Skeletal muscle cell (primary cell): ENCODE measurements around the gene WFDC1.

Experiments
- DNase-seq: peaks from one replicate; pipeline ENCODE4 v3.0.0-alpha.2; 2010; ENCODE audit warnings: low read depth
- H3K4me3 ChIP-seq: 2 replicates; pipeline ENCODE4 v1.5.1; 2011; ENCODE audit warnings: low read depth, mild to moderate bottlenecking, control low read depth, low read length, moderate library complexity

Gene WFDC1

GRCh38 chr16:84295203-84295860 is 654 bp downstream of the WFDC1 start:
- H3K4me3 ChIP-seq, result peak overlapping the region; percentile 23
- no peak for DNase-seq

- H3K4me3 ChIP-seq, result no peak overlapping the region
- DNase-seq, result no peak
These were observed 3.8 kb downstream of the WFDC1 start for GRCh38 chr16:84298376-84298899.

- no peak for DNase-seq
- no peak overlapping the region for H3K4me3 ChIP-seq
These were observed 5.2 kb downstream of the WFDC1 start for GRCh38 chr16:84299734-84300440.

GRCh38 chr16:84302111-84302954 is 7.7 kb downstream of the WFDC1 start:
- H3K4me3 ChIP-seq, result no peak overlapping the region

GRCh38 chr16:84303023-84303422 is 8.3 kb downstream of the WFDC1 start:
- no peak for DNase-seq

More at GRCh38 chr16:84302111-84302954, 7.7 kb downstream of the WFDC1 start:
- no peak for DNase-seq

GRCh38 chr16:84303516-84303915 is 8.8 kb downstream of the WFDC1 start:
- no peak overlapping the region for H3K4me3 ChIP-seq
- DNase-seq, result no peak

More at GRCh38 chr16:84303023-84303422, 8.3 kb downstream of the WFDC1 start:
- H3K4me3 ChIP-seq, result no peak overlapping the region

GRCh38 chr16:84306564-84306963 is 11.9 kb downstream of the WFDC1 start:
- no peak overlapping the region for H3K4me3 ChIP-seq
- no peak for DNase-seq

GRCh38 chr16:84307209-84307954 is 12.7 kb downstream of the WFDC1 start:
- no peak overlapping the region for H3K4me3 ChIP-seq
- DNase-seq, result no peak

- H3K4me3 ChIP-seq, result no peak overlapping the region
- DNase-seq, result no peak
These were observed 13.4 kb downstream of the WFDC1 start for GRCh38 chr16:84308120-84308519.

GRCh38 chr16:84310642-84311041 is 16.0 kb downstream of the WFDC1 start:
- no peak for DNase-seq
- H3K4me3 ChIP-seq, result no peak overlapping the region

- H3K4me3 ChIP-seq, result no peak overlapping the region
- DNase-seq, result no peak
These were observed 18.2 kb downstream of the WFDC1 start for GRCh38 chr16:84312783-84313382.

GRCh38 chr16:84313921-84314320 is 19.2 kb downstream of the WFDC1 start:
- no peak overlapping the region for H3K4me3 ChIP-seq
- no peak for DNase-seq

- H3K4me3 ChIP-seq, result no peak overlapping the region
- DNase-seq, result no peak
These were observed 19.7 kb downstream of the WFDC1 start for GRCh38 chr16:84314373-84314772.

GRCh38 chr16:84314814-84315213 is 20.1 kb downstream of the WFDC1 start:
- DNase-seq, result no peak
- no peak overlapping the region for H3K4me3 ChIP-seq

- H3K4me3 ChIP-seq, result no peak overlapping the region
- no peak for DNase-seq
These were observed 20.7 kb downstream of the WFDC1 start for GRCh38 chr16:84315422-84315821.

- no peak overlapping the region for H3K4me3 ChIP-seq
- DNase-seq, result no peak
These were observed 23.7 kb downstream of the WFDC1 start for GRCh38 chr16:84318091-84318975.

GRCh38 chr16:84319146-84319760 is 24.6 kb downstream of the WFDC1 start:
- DNase-seq, result no peak
- H3K4me3 ChIP-seq, result no peak overlapping the region

GRCh38 chr16:84320511-84320910 is 25.8 kb downstream of the WFDC1 start:
- no peak for DNase-seq
- no peak overlapping the region for H3K4me3 ChIP-seq
